Naive thymus-derived CD4-positive, alpha-beta T cell (primary cell): ENCODE data around the gene BIRC7. TPM values are rescaled to one million over a fixed set of nuclear protein-coding genes. Genes with fewer than 3 reads are reported as not detected.

Experiments used
- ATAC-seq: fragments of 150-1000 bp; cut with Tn5 transposase; 2 replicates; pipeline ENCODE4 v1.10.0; 2021; ENCODE audit warnings: mild to moderate bottlenecking, moderate library complexity
- CTCF ChIA-PET: fragments of 350-600 bp; sonication (Branson Sonifier 250); formaldehyde crosslinking; loops from one replicate; lab custom pipeline; 2021; ENCODE audit warnings: antibody characterized with exemption; lab: Charles Lee
- POLR2A ChIA-PET: fragments of 350-600 bp; sonication (Branson Sonifier 250); formaldehyde crosslinking; loops from one replicate; lab custom pipeline; 2021; ENCODE audit warnings: antibody characterized with exemption, inconsistent platforms; lab: Charles Lee
- DNase-seq, 9 donors: peaks; one replicate each; pipeline versions ENCODE4 v3.0.0 to v3.0.0-alpha.2; 2020 to 2022; ENCODE audit warnings: mixed read lengths in 1 of 9
- H3K27ac ChIP-seq: one replicate; pipeline ENCODE4 v1.7.0; 2013; ENCODE audit warnings: mild to moderate bottlenecking, low read depth, low read length, moderate library complexity
- H3K27me3 ChIP-seq, 2 donors: one replicate each; pipeline ENCODE4 v1.7.0; 2013; ENCODE audit warnings: low read length in 2 of 2, mild to moderate bottlenecking in 2 of 2, moderate library complexity in 2 of 2; ENCODE audit not compliant: control insufficient read depth in 2 of 2, insufficient read depth in 2 of 2
- H3K36me3 ChIP-seq, 3 experiments: 1 replicate in 2 of 3; 2 replicates in 1 of 3; pipeline ENCODE4 v1.7.0; 2013; ENCODE audit warnings: low read length in 3 of 3, mild to moderate bottlenecking in 3 of 3, moderate library complexity in 1 of 3; ENCODE audit not compliant: insufficient read depth in 3 of 3, control insufficient read depth in 2 of 3
- H3K4me1 ChIP-seq, 2 donors: one replicate each; pipeline ENCODE4 v1.7.0; 2013; ENCODE audit warnings: low read length in 2 of 2, mild to moderate bottlenecking in 2 of 2, moderate library complexity in 1 of 2; ENCODE audit not compliant: control insufficient read depth in 2 of 2, insufficient read depth in 2 of 2
- H3K4me3 ChIP-seq: 2 replicates; pipeline ENCODE4 v1.7.0; 2013; ENCODE audit warnings: mild to moderate bottlenecking, low read length
- H3K9me3 ChIP-seq, 3 experiments: 1 replicate in 2 of 3; 2 replicates in 1 of 3; pipeline ENCODE4 v1.7.0; 2013; ENCODE audit warnings: low read length in 3 of 3; ENCODE audit not compliant: control insufficient read depth in 2 of 3
- H3K27ac Mint-ChIP-seq, 9 donors: one replicate each; pipeline ENCODE4 v1.8.0; 2020 to 2022; ENCODE audit warnings: mixed read lengths in 9 of 9, mild to moderate bottlenecking in 8 of 9, moderate library complexity in 5 of 9, inconsistent platforms in 2 of 9
- H3K27me3 Mint-ChIP-seq, 5 donors: one replicate each; pipeline ENCODE4 v1.8.0; 2021 to 2022; ENCODE audit warnings: mixed read lengths in 5 of 5, mild to moderate bottlenecking in 1 of 5
- H3K36me3 Mint-ChIP-seq, 5 donors: one replicate each; pipeline ENCODE4 v1.8.0; 2020 to 2022; ENCODE audit warnings: mixed read lengths in 5 of 5, mild to moderate bottlenecking in 3 of 5, inconsistent platforms in 1 of 5
- H3K4me1 Mint-ChIP-seq, 7 donors: one replicate each; pipeline ENCODE4 v1.8.0; 2020 to 2022; ENCODE audit warnings: mixed read lengths in 7 of 7, mild to moderate bottlenecking in 3 of 7, inconsistent platforms in 1 of 7
- H3K4me3 Mint-ChIP-seq, 10 donors: one replicate each; pipeline ENCODE4 v1.8.0; 2020 to 2022; ENCODE audit warnings: mild to moderate bottlenecking in 10 of 10, mixed read lengths in 10 of 10, moderate library complexity in 6 of 10, inconsistent platforms in 2 of 10
- H3K9me3 Mint-ChIP-seq, 11 donors: one replicate each; pipeline ENCODE4 v1.8.0; 2020 to 2022; ENCODE audit warnings: mixed read lengths in 11 of 11, mild to moderate bottlenecking in 4 of 11, inconsistent platforms in 1 of 11, moderate library complexity in 1 of 11
- intact Hi-C, 2 donors: fragments of 100-400 bp; cut with micrococcal nuclease; formaldehyde crosslinking; loops; one replicate each; pipeline ENCODE4 v1.15.1; 2023
- polyA plus RNA-seq, 2 donors: library from polyadenylated mRNA; unstranded; fragments of 300-500 nt; fragmentation: Illumina TruSeq; gene quantifications; one replicate each; pipeline ENCODE4 v1.2.3, GENCODE V29; 2021
- total RNA-seq, 6 experiments: library from RNA in 5 of 6; stranded (reverse) in 5 of 6; gene quantifications; 1 replicate in 5 of 6; 2 replicates in 1 of 6; pipeline ENCODE4 v1.2.3 and lab custom pipeline; 2021 to 2026

Gene BIRC7
- total and polyA plus RNA-seq, 7 experiments from 2014 or later: not detected

- H3K4me3 ChIP-seq: no peak overlapping the region
- H3K9me3 Mint-ChIP-seq: no peaks in the 10 kb centered on the region
- H3K4me1 ChIP-seq: peaks cover 0 to 4% of the 10 kb centered on the region in 2 donors
- H3K27ac ChIP-seq: no peak overlapping the region
- DNase-seq (no peak), ATAC-seq (no peak)
- ChIA-PET POLR2A (no interaction called here), CTCF (interaction anchor here (3.8 kb wide), 1 partner anchor 10 kb away, joined by 31 read pairs; no protein-coding TSS in a partner anchor)
- no peaks in the 10 kb centered on the region for H3K36me3 ChIP-seq
- H3K27me3 Mint-ChIP-seq: peaks cover 25 to 40% (median 35%) of the 10 kb centered on the region in 5 donors
- no peaks in the 10 kb centered on the region for H3K36me3 Mint-ChIP-seq
- H3K4me3 Mint-ChIP-seq: no peak overlapping the region
- no peaks in the 10 kb centered on the region for H3K9me3 ChIP-seq
- no peak overlapping the region for H3K27ac Mint-ChIP-seq
- intact Hi-C loops: no loop called here
- no peaks in the 10 kb centered on the region for H3K27me3 ChIP-seq
- H3K4me1 Mint-ChIP-seq: peaks cover 0 to 13% (median 5%) of the 10 kb centered on the region in 7 donors
These were observed 1.8 kb upstream of the BIRC7 start for GRCh38 chr20:63233924-63234323.

- POLR2A ChIA-PET: no interaction called here
- CTCF ChIA-PET: interaction anchor here (3.8 kb wide), 1 partner anchor 11 kb away, joined by 31 read pairs; no protein-coding TSS in a partner anchor
- H3K9me3 Mint-ChIP-seq: no peaks in the 10 kb centered on the region
These were observed 859 bp upstream of the BIRC7 start for GRCh38 chr20:63234693-63235398.

GRCh38 chr20:63236116-63236837 lies 572 bp downstream of the BIRC7 start:
- H3K4me1 Mint-ChIP-seq: peaks cover 0 to 13% (median 2%) of the 10 kb centered on the region in 7 donors
- H3K27ac Mint-ChIP-seq: peak overlapping the region in 1 of 9 donors; percentile 12
- Histone ChIP-seq H3K27me3 (no peaks in the 10 kb centered on the region), H3K36me3 (no peaks in the 10 kb centered on the region), H3K4me3 (no peak overlapping the region), H3K27ac (no peak overlapping the region), H3K9me3 (no peaks in the 10 kb centered on the region), H3K4me1 (peaks cover 0 to 4% of the 10 kb centered on the region in 2 donors)
- POLR2A ChIA-PET: no interaction called here
- no peak for DNase-seq
- intact Hi-C loops: no loop called here
- H3K4me3 Mint-ChIP-seq: peak overlapping the region in 1 of 10 donors; percentile 7
- no peak for ATAC-seq
- no peaks in the 10 kb centered on the region for H3K9me3 Mint-ChIP-seq
- H3K27me3 Mint-ChIP-seq: peaks cover 5 to 18% (median 12%) of the 10 kb centered on the region in 5 donors
- CTCF ChIA-PET: interaction anchor here (3.8 kb wide), 1 partner anchor 12 kb away, joined by 31 read pairs; no protein-coding TSS in a partner anchor
- H3K36me3 Mint-ChIP-seq: no peaks in the 10 kb centered on the region

More at GRCh38 chr20:63234693-63235398, 859 bp upstream of the BIRC7 start:
- DNase-seq (peak in 4 of 9 donors; percentile 18 to 37 (median 32)), ATAC-seq (no peak)
- H3K27ac ChIP-seq: no peak overlapping the region
- H3K36me3 ChIP-seq: no peaks in the 10 kb centered on the region
- H3K27me3 Mint-ChIP-seq: peaks cover 17 to 31% (median 25%) of the 10 kb centered on the region in 5 donors
- H3K9me3 ChIP-seq: no peaks in the 10 kb centered on the region
- peaks cover 0 to 4% of the 10 kb centered on the region in 2 donors for H3K4me1 ChIP-seq
- H3K4me1 Mint-ChIP-seq: peaks cover 0 to 13% (median 5%) of the 10 kb centered on the region in 7 donors
- intact Hi-C loops: no loop called here
- peak overlapping the region in 4 of 9 donors; percentile 28 to 79 (median 66) for H3K27ac Mint-ChIP-seq
- H3K4me3 Mint-ChIP-seq: peak overlapping the region in 4 of 10 donors; percentile 38 to 71 (median 56)
- no peaks in the 10 kb centered on the region for H3K27me3 ChIP-seq
- H3K4me3 ChIP-seq: no peak overlapping the region
- no peaks in the 10 kb centered on the region for H3K36me3 Mint-ChIP-seq

GRCh38 chr20:63238031-63238430 lies 2.3 kb downstream of the BIRC7 start:
- ChIA-PET POLR2A (no interaction called here), CTCF (no interaction called here)
- Mint-ChIP-seq H3K4me3 (no peak overlapping the region), H3K9me3 (no peaks in the 10 kb centered on the region), H3K27me3 (peaks cover 0 to 5% (median 3%) of the 10 kb centered on the region in 5 donors), H3K27ac (no peak overlapping the region), H3K4me1 (peaks cover 0 to 13% (median 2%) of the 10 kb centered on the region in 7 donors), H3K36me3 (no peaks in the 10 kb centered on the region)
- H3K4me3 ChIP-seq: no peak overlapping the region
- peaks cover 0 to 4% of the 10 kb centered on the region in 2 donors for H3K4me1 ChIP-seq
- H3K27me3 ChIP-seq: no peaks in the 10 kb centered on the region
- H3K9me3 ChIP-seq: no peaks in the 10 kb centered on the region
- ATAC-seq (no peak), DNase-seq (no peak)
- intact Hi-C loops: no loop called here
- H3K27ac ChIP-seq: no peak overlapping the region
- H3K36me3 ChIP-seq: no peaks in the 10 kb centered on the region

- DNase-seq (no peak), ATAC-seq (peak; percentile 10)
- Mint-ChIP-seq H3K27me3 (peaks cover 0 to 3% (median 2%) of the 10 kb centered on the region in 5 donors), H3K4me3 (no peak overlapping the region), H3K27ac (no peak overlapping the region), H3K9me3 (no peaks in the 10 kb centered on the region), H3K4me1 (peaks cover 0 to 13% (median 2%) of the 10 kb centered on the region in 7 donors), H3K36me3 (no peaks in the 10 kb centered on the region)
- Histone ChIP-seq H3K27me3 (no peaks in the 10 kb centered on the region), H3K27ac (no peak overlapping the region), H3K4me3 (no peak overlapping the region), H3K4me1 (peaks cover 0 to 4% of the 10 kb centered on the region in 2 donors), H3K9me3 (no peaks in the 10 kb centered on the region), H3K36me3 (no peaks in the 10 kb centered on the region)
- ChIA-PET POLR2A (no interaction called here), CTCF (no interaction called here)
- intact Hi-C loops: no loop called here
These were observed 2.9 kb downstream of the BIRC7 start for GRCh38 chr20:63238514-63239125.

- Mint-ChIP-seq H3K4me1 (peaks cover 0 to 13% (median 2%) of the 10 kb centered on the region in 7 donors), H3K27ac (no peak overlapping the region), H3K9me3 (no peaks in the 10 kb centered on the region), H3K36me3 (no peaks in the 10 kb centered on the region), H3K27me3 (peaks cover 0 to 3% (median 0%) of the 10 kb centered on the region in 5 donors), H3K4me3 (no peak overlapping the region)
- H3K4me3 ChIP-seq: no peak overlapping the region
- peaks cover 0 to 4% of the 10 kb centered on the region in 2 donors for H3K4me1 ChIP-seq
- H3K9me3 ChIP-seq: no peaks in the 10 kb centered on the region
- ATAC-seq (no peak), DNase-seq (no peak)
- POLR2A ChIA-PET: no interaction called here
- CTCF ChIA-PET: no interaction called here
- intact Hi-C loops: no loop called here
- no peaks in the 10 kb centered on the region for H3K27me3 ChIP-seq
- no peaks in the 10 kb centered on the region for H3K36me3 ChIP-seq
- H3K27ac ChIP-seq: no peak overlapping the region
These were observed 3.7 kb downstream of the BIRC7 start for GRCh38 chr20:63239431-63239830.
